MG63 (cell line): ENCODE results near the gene PRKN. TPM values are rescaled to one million over a fixed set of nuclear protein-coding genes. Genes with fewer than 3 reads are reported as not detected.
"Not testable (repeated sequence)": the region's sequence is repeated elsewhere in the genome, so short reads cannot be mapped to it uniquely, and the experiment has no call there.

Experiments used
- DNase-seq: peaks from one replicate; pipeline ENCODE4 v3.0.0-alpha.2; 2020
- H3K27me3 ChIP-seq: fragments of 250-450 bp; sonication (Bioruptor Pico); 2 replicates; pipeline ENCODE4 v1.5.1; 2020; ENCODE audit warnings: mild to moderate bottlenecking, moderate library complexity
- H3K36me3 ChIP-seq: fragments of 250-450 bp; sonication (Bioruptor Pico); 2 replicates; pipeline ENCODE4 v1.5.1; 2020; ENCODE audit warnings: mild to moderate bottlenecking, moderate library complexity
- H3K4me3 ChIP-seq: fragments of 250-450 bp; sonication (Bioruptor Pico); 2 replicates; pipeline ENCODE4 v1.5.1; 2020; ENCODE audit warnings: mild to moderate bottlenecking, moderate library complexity
- H3K9me3 ChIP-seq: fragments of 250-450 bp; sonication (Bioruptor Pico); 2 replicates; pipeline ENCODE4 v1.5.1; 2020; ENCODE audit warnings: mild to moderate bottlenecking, moderate library complexity
- total RNA-seq: library from RNA; depleted of rRNA; stranded (reverse); fragments of >200 nt; shearing (Covaris generic); gene quantifications from 2 replicates; pipeline ENCODE4 v1.2.3, GENCODE V29; 2014; ENCODE audit warnings: low replicate concordance

Gene PRKN
- total RNA-seq, 1 experiment from 2014 or later, result not detected

GRCh38 chr6:162690158-162690557, 37.4 kb downstream of the PRKN start:
- no peak overlapping the region for H3K4me3 ChIP-seq
- H3K27me3 ChIP-seq, result no peaks in the 10 kb centered on the region
- no peaks in the 10 kb centered on the region for H3K36me3 ChIP-seq
- no peak for DNase-seq
- no peaks in the 10 kb centered on the region for H3K9me3 ChIP-seq

DNA sequence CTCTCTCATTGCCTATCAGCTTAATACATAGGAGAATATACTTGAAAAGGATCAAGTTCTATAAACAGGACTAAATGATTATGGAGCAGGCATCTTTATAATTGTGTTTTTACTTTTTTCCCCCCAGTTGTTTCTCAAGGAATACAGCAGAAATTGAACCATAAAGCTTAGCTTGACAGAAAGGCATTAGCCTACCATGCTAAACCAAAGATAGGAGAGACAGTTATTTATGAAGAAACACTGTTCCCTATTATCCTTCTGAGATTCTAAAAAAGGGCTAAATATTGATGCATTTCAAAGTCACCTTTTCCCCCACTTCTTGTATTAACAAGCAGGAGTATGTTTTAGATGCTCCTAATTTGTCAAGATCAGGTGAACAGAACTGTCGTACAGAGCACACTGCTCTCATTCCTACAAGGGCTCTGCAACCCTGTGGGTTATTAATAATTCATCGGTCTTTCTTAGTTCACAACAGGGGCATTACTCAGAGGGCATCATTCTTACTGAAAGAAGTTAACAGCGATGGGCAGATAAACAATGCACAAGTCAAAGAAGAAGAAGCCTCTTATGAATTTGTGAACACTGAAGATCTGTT, 38.7 kb downstream of the PRKN start:
- no peaks in the 10 kb centered on the region for H3K27me3 ChIP-seq
- no peaks in the 10 kb centered on the region for H3K9me3 ChIP-seq
- H3K36me3 ChIP-seq, result no peaks in the 10 kb centered on the region
- no peak overlapping the region for H3K4me3 ChIP-seq
- no peak for DNase-seq

DNA sequence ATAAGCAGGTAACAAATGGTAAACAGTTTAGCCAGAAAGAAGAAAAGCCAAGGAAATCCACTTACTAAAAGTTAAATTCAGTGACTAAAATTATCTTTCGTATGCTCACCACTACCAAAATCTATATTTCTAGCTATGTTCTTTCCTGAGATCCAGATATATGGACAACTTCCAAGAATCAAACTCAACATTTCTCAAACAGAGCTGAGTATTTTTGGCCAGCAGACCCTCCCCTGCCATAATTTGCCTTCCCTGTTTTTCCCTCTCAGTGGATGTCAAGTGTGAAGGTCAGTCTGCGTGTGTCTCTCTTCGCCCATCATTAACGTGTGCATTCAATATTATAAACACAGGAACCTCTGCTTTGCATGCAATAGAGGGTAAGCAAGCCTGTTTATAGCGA, 42.0 kb downstream of the PRKN start:
- H3K36me3 ChIP-seq, result no peaks in the 10 kb centered on the region
- H3K27me3 ChIP-seq, result no peaks in the 10 kb centered on the region
- no peak for DNase-seq
- no peaks in the 10 kb centered on the region for H3K9me3 ChIP-seq
- no peak overlapping the region for H3K4me3 ChIP-seq

DNA sequence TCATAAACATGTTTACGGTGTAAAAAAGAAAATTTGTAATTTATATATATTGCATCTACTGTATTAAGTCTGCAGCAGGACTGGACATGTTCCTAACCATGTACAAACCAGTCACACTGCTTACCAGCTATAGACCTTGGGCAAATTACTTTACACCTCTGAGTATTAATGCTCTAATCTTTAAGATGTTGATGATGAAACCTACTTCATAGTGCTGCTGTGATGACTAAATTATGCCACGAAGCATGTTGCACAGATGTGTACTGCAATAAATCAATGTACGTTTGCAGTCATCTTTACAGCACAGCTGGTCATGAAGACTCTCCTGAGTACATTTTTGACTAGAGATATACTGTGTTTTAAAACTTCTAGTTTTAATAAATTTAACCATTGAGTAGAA, 42.6 kb downstream of the PRKN start:
- no peaks in the 10 kb centered on the region for H3K9me3 ChIP-seq
- H3K4me3 ChIP-seq, result no peak overlapping the region
- DNase-seq, result no peak
- H3K36me3 ChIP-seq, result no peaks in the 10 kb centered on the region
- no peaks in the 10 kb centered on the region for H3K27me3 ChIP-seq

- no peaks in the 10 kb centered on the region for H3K9me3 ChIP-seq
- no peaks in the 10 kb centered on the region for H3K36me3 ChIP-seq
- H3K27me3 ChIP-seq, result no peaks in the 10 kb centered on the region
- DNase-seq, result no peak
- H3K4me3 ChIP-seq, result no peak overlapping the region
These were observed 43.5 kb downstream of the PRKN start for GRCh38 chr6:162684052-162684451.

GRCh38 chr6:162683135-162683534, 44.4 kb downstream of the PRKN start:
- Histone ChIP-seq H3K36me3 (no peaks in the 10 kb centered on the region), H3K9me3 (no peaks in the 10 kb centered on the region), H3K27me3 (no peaks in the 10 kb centered on the region), H3K4me3 (no peak overlapping the region)
- no peak for DNase-seq

DNA sequence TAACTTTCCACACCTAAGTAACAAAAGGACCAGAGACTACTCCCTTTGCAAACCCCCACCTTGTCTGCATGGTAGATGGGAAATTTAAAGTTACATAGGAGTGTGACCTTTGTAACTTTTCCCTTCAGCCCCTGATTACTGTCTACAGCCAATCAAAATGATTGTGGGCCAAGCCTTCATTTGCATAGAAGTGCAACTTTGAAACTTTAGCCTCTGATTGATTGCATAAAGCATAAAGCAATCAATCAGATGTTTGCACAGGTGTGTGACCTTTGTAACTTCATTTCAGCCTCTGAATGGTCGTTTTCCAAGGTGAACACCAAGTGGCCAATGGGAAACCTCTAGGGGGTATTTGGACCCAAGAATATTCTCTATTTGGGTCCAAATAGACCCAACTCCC, 46.1 kb downstream of the PRKN start:
- Histone ChIP-seq H3K9me3 (no peaks in the 10 kb centered on the region), H3K27me3 (no peaks in the 10 kb centered on the region), H3K4me3 (no peak overlapping the region), H3K36me3 (no peaks in the 10 kb centered on the region)
- no peak for DNase-seq

GRCh38 chr6:162680871-162681270, 46.7 kb downstream of the PRKN start:
- H3K36me3 ChIP-seq, result no peaks in the 10 kb centered on the region
- H3K4me3 ChIP-seq, result no peak overlapping the region
- H3K27me3 ChIP-seq, result no peaks in the 10 kb centered on the region
- no peaks in the 10 kb centered on the region for H3K9me3 ChIP-seq
- no peak for DNase-seq

DNA sequence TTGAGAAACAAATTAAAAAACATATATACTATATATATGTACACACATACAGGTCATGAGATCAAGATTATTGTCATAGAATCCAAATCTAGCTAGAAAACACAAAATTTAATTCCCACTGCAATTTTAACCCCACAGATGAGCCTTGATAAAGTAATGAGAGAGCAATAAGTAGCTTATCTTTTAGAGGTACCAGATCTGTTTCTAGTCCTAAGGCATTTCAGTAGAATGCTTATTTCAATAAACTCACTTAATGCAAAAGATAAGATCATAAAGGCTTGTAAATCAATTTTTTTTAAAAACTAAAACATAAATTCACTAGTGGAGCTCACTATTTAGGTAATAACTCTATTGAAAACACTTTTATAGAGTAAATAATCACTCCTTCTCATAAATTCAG, 47.2 kb downstream of the PRKN start:
- Histone ChIP-seq H3K9me3 (no peaks in the 10 kb centered on the region), H3K27me3 (no peaks in the 10 kb centered on the region), H3K36me3 (no peaks in the 10 kb centered on the region), H3K4me3 (no peak overlapping the region)
- no peak for DNase-seq

GRCh38 chr6:162679681-162680080, 47.9 kb downstream of the PRKN start:
- Histone ChIP-seq H3K9me3 (no peaks in the 10 kb centered on the region), H3K4me3 (no peak overlapping the region), H3K36me3 (no peaks in the 10 kb centered on the region), H3K27me3 (no peaks in the 10 kb centered on the region)
- no peak for DNase-seq

GRCh38 chr6:162678896-162679295, 48.7 kb downstream of the PRKN start:
- H3K9me3 ChIP-seq, H3K36me3 ChIP-seq, DNase-seq, H3K27me3 ChIP-seq, H3K4me3 ChIP-seq: not testable (repeated sequence)

DNA sequence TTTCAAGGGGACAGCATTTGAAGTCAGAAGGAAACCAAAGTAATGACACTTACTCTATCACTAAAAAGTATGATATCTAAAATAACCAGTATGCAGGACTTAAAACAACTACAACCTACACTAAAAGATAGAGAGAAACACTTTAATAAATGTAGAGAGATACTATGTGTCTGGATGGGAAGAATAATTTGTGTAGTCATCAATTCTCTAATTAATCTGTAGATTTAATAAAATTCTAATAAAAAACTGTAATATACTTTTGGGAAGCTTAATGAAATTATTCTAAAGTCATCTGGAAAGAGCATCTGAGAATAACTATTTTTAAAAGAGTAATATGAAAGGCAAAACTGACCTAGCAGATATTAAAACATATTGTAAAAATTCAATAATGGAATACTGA, 52.1 kb downstream of the PRKN start:
- Histone ChIP-seq H3K9me3 (no peaks in the 10 kb centered on the region), H3K4me3 (no peak overlapping the region), H3K36me3 (no peaks in the 10 kb centered on the region), H3K27me3 (no peaks in the 10 kb centered on the region)
- DNase-seq, result no peak

- no peaks in the 10 kb centered on the region for H3K9me3 ChIP-seq
- no peaks in the 10 kb centered on the region for H3K27me3 ChIP-seq
- no peaks in the 10 kb centered on the region for H3K36me3 ChIP-seq
- no peak overlapping the region for H3K4me3 ChIP-seq
- DNase-seq, result no peak
These were observed 53.1 kb downstream of the PRKN start for GRCh38 chr6:162674452-162674851.

- DNase-seq, result no peak
- Histone ChIP-seq H3K27me3 (no peaks in the 10 kb centered on the region), H3K4me3 (no peak overlapping the region), H3K9me3 (no peaks in the 10 kb centered on the region), H3K36me3 (no peaks in the 10 kb centered on the region)
These were observed 55.9 kb downstream of the PRKN start for GRCh38 chr6:162671580-162672165.

- Histone ChIP-seq H3K27me3 (no peaks in the 10 kb centered on the region), H3K4me3 (no peak overlapping the region), H3K9me3 (no peaks in the 10 kb centered on the region), H3K36me3 (no peaks in the 10 kb centered on the region)
- no peak for DNase-seq
These were observed 57.2 kb downstream of the PRKN start for GRCh38 chr6:162670345-162670744.

GRCh38 chr6:162666246-162666645, 61.3 kb downstream of the PRKN start:
- no peak for DNase-seq

GRCh38 chr6:162653808-162654207, 73.8 kb downstream of the PRKN start:
- Histone ChIP-seq H3K36me3 (no peaks in the 10 kb centered on the region), H3K9me3 (no peaks in the 10 kb centered on the region), H3K4me3 (no peak overlapping the region), H3K27me3 (no peaks in the 10 kb centered on the region)
- DNase-seq, result no peak

More at GRCh38 chr6:162666246-162666645, 61.3 kb downstream of the PRKN start:
- Histone ChIP-seq H3K36me3 (no peaks in the 10 kb centered on the region), H3K4me3 (no peak overlapping the region), H3K9me3 (no peaks in the 10 kb centered on the region), H3K27me3 (no peaks in the 10 kb centered on the region)

DNA sequence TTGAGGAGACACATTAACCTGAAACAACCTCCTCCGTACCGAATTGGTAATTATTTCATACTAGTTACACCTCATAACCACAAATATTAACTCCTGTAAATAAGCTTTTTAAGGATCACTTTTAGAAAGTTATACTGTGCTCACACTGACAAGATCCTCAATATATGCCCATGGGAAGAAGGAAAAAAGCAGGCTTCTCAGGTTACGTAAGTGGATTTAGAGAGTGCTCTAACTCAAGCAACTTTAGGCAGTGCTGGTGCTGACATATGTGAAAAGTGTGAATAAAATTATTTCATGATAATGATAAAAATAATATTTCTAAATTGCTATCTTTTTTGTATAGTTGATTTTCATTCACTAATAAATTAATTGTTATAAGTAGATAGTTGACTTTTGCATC, 76.1 kb downstream of the PRKN start:
- DNase-seq, result no peak
- Histone ChIP-seq H3K9me3 (no peaks in the 10 kb centered on the region), H3K36me3 (no peaks in the 10 kb centered on the region), H3K4me3 (no peak overlapping the region), H3K27me3 (no peaks in the 10 kb centered on the region)
